ENCODE data around the gene PEAK1. TPM values are rescaled to one million over a fixed set of nuclear protein-coding genes. Genes with fewer than 3 reads are reported as not detected.
A peak's percentile ranks its signal among the peaks of the same experiment; 100 is the strongest.

PEAK1 gene
- total and polyA plus RNA-seq, 4 experiments from 2014 or later: 2.2 to 10.1 (median 7.8) TPM; not detected in 1

GRCh38 chr15:77094397-77095030, 325.4 kb downstream of the PEAK1 start:
- ChIA-PET CTCF (ENCODE audit: partially characterized antibody) (no interaction called here), POLR2A (ENCODE audit: partially characterized antibody) (no interaction called here)
- Histone ChIP-seq H3K27ac (ENCODE audit: low read depth, low read length) (no peak overlapping the region), H3K27me3 (ENCODE audit: insufficient read depth, low read length) (no peaks in the 10 kb centered on the region), H3K36me3 (ENCODE audit: insufficient read depth, low read length) (no peaks in the 10 kb centered on the region), H3K9me3 (ENCODE audit: control insufficient read depth in 1 of 2, low read length in 2 of 2) (no peaks in the 10 kb centered on the region), H3K4me3 (ENCODE audit: low read length in 2 of 2) (no peak overlapping the region), H3K4me1 (ENCODE audit: insufficient read depth, low read length) (no peaks in the 10 kb centered on the region)
- H3K27me3 Mint-ChIP-seq: peaks cover 0 to 2% of the 10 kb centered on the region in 2 donors
- no peak for DNase-seq
- no peak overlapping the region for H3K4me3 Mint-ChIP-seq
- H3K4me1 Mint-ChIP-seq: no peaks in the 10 kb centered on the region
- no peaks in the 10 kb centered on the region for H3K36me3 Mint-ChIP-seq
- intact Hi-C loops (cut with micrococcal nuclease): no loop called here
- no peaks in the 10 kb centered on the region for H3K9me3 Mint-ChIP-seq
- peak overlapping the region in 1 of 7 donors; percentile 68 for H3K27ac Mint-ChIP-seq

GRCh38 chr15:77093436-77093835, 326.5 kb downstream of the PEAK1 start:
- intact Hi-C loops (cut with micrococcal nuclease): no loop called here
- no peak for DNase-seq
- ChIA-PET POLR2A (ENCODE audit: partially characterized antibody) (no interaction called here), CTCF (ENCODE audit: partially characterized antibody) (interaction anchor here (0.6 kb wide), 1 partner anchor 18 kb away, joined by 3 read pairs; no protein-coding TSS in a partner anchor)
- H3K9me3 ChIP-seq (ENCODE audit: control insufficient read depth in 1 of 2, low read length in 2 of 2): no peaks in the 10 kb centered on the region
- Mint-ChIP-seq H3K27ac (no peak overlapping the region), H3K9me3 (no peaks in the 10 kb centered on the region), H3K36me3 (no peaks in the 10 kb centered on the region), H3K4me3 (no peak overlapping the region), H3K27me3 (peaks cover 0 to 2% of the 10 kb centered on the region in 2 donors), H3K4me1 (no peaks in the 10 kb centered on the region)
- H3K27me3 ChIP-seq (ENCODE audit: insufficient read depth, low read length): no peaks in the 10 kb centered on the region
- no peak overlapping the region for H3K4me3 ChIP-seq (ENCODE audit: low read length in 2 of 2)
- H3K36me3 ChIP-seq (ENCODE audit: insufficient read depth, low read length): no peaks in the 10 kb centered on the region
- H3K4me1 ChIP-seq (ENCODE audit: insufficient read depth, low read length): no peaks in the 10 kb centered on the region
- no peak overlapping the region for H3K27ac ChIP-seq (ENCODE audit: low read depth, low read length)

GRCh38 chr15:77091097-77091496, 328.8 kb downstream of the PEAK1 start:
- ChIA-PET CTCF (ENCODE audit: partially characterized antibody) (no interaction called here), POLR2A (ENCODE audit: partially characterized antibody) (no interaction called here)
- Mint-ChIP-seq H3K9me3 (no peaks in the 10 kb centered on the region), H3K4me3 (no peak overlapping the region), H3K4me1 (no peaks in the 10 kb centered on the region), H3K27me3 (no peaks in the 10 kb centered on the region), H3K27ac (no peak overlapping the region), H3K36me3 (no peaks in the 10 kb centered on the region)
- Histone ChIP-seq H3K27me3 (ENCODE audit: insufficient read depth, low read length) (no peaks in the 10 kb centered on the region), H3K27ac (ENCODE audit: low read depth, low read length) (no peak overlapping the region), H3K9me3 (ENCODE audit: control insufficient read depth in 1 of 2, low read length in 2 of 2) (no peaks in the 10 kb centered on the region), H3K4me3 (ENCODE audit: low read length in 2 of 2) (no peak overlapping the region), H3K36me3 (ENCODE audit: insufficient read depth, low read length) (no peaks in the 10 kb centered on the region), H3K4me1 (ENCODE audit: insufficient read depth, low read length) (no peaks in the 10 kb centered on the region)
- intact Hi-C loops (cut with micrococcal nuclease): no loop called here
- DNase-seq: no peak

GRCh38 chr15:77087213-77087612, 332.7 kb downstream of the PEAK1 start:
- Mint-ChIP-seq H3K27ac (no peak overlapping the region), H3K4me1 (peaks cover 9 to 20% (median 14%) of the 10 kb centered on the region in 4 donors), H3K36me3 (no peaks in the 10 kb centered on the region), H3K4me3 (no peak overlapping the region), H3K27me3 (no peaks in the 10 kb centered on the region), H3K9me3 (no peaks in the 10 kb centered on the region)
- no peaks in the 10 kb centered on the region for H3K9me3 ChIP-seq (ENCODE audit: control insufficient read depth in 1 of 2, low read length in 2 of 2)
- no peaks in the 10 kb centered on the region for H3K27me3 ChIP-seq (ENCODE audit: insufficient read depth, low read length)
- ChIA-PET POLR2A (ENCODE audit: partially characterized antibody) (no interaction called here), CTCF (ENCODE audit: partially characterized antibody) (interaction anchor here (1.3 kb wide), 1 partner anchor 64 kb away, joined by 3 read pairs; no protein-coding TSS in a partner anchor)
- intact Hi-C loops (cut with micrococcal nuclease): no loop called here
- H3K4me3 ChIP-seq (ENCODE audit: low read length in 2 of 2): no peak overlapping the region
- H3K4me1 ChIP-seq (ENCODE audit: insufficient read depth, low read length): peaks cover 12% of the 10 kb centered on the region
- H3K27ac ChIP-seq (ENCODE audit: low read depth, low read length): no peak overlapping the region
- no peak for DNase-seq
- H3K36me3 ChIP-seq (ENCODE audit: insufficient read depth, low read length): no peaks in the 10 kb centered on the region

- ChIA-PET CTCF (ENCODE audit: partially characterized antibody) (no interaction called here), POLR2A (ENCODE audit: partially characterized antibody) (no interaction called here)
- H3K27me3 Mint-ChIP-seq: no peaks in the 10 kb centered on the region
- Histone ChIP-seq H3K4me1 (ENCODE audit: insufficient read depth, low read length) (peaks cover 12% of the 10 kb centered on the region), H3K4me3 (ENCODE audit: low read length in 2 of 2) (no peak overlapping the region), H3K27me3 (ENCODE audit: insufficient read depth, low read length) (no peaks in the 10 kb centered on the region), H3K27ac (ENCODE audit: low read depth, low read length) (no peak overlapping the region), H3K36me3 (ENCODE audit: insufficient read depth, low read length) (no peaks in the 10 kb centered on the region), H3K9me3 (ENCODE audit: control insufficient read depth in 1 of 2, low read length in 2 of 2) (no peaks in the 10 kb centered on the region)
- H3K4me1 Mint-ChIP-seq: peaks cover 9 to 20% (median 14%) of the 10 kb centered on the region in 4 donors
- no peaks in the 10 kb centered on the region for H3K9me3 Mint-ChIP-seq
- no peak overlapping the region for H3K27ac Mint-ChIP-seq
- DNase-seq: no peak
- H3K4me3 Mint-ChIP-seq: no peak overlapping the region
- H3K36me3 Mint-ChIP-seq: no peaks in the 10 kb centered on the region
- intact Hi-C loops (cut with micrococcal nuclease): no loop called here
Observed at GRCh38 chr15:77085297-77085696, 334.6 kb downstream of the PEAK1 start.

GRCh38 chr15:77084436-77084835, 335.5 kb downstream of the PEAK1 start:
- DNase-seq: no peak
- Histone ChIP-seq H3K4me3 (ENCODE audit: low read length in 2 of 2) (no peak overlapping the region), H3K27me3 (ENCODE audit: insufficient read depth, low read length) (no peaks in the 10 kb centered on the region), H3K4me1 (ENCODE audit: insufficient read depth, low read length) (peaks cover 12% of the 10 kb centered on the region), H3K36me3 (ENCODE audit: insufficient read depth, low read length) (no peaks in the 10 kb centered on the region), H3K27ac (ENCODE audit: low read depth, low read length) (no peak overlapping the region), H3K9me3 (ENCODE audit: control insufficient read depth in 1 of 2, low read length in 2 of 2) (no peaks in the 10 kb centered on the region)
- no peak overlapping the region for H3K27ac Mint-ChIP-seq
- intact Hi-C loops (cut with micrococcal nuclease): no loop called here
- H3K4me1 Mint-ChIP-seq: peaks cover 9 to 20% (median 14%) of the 10 kb centered on the region in 4 donors
- H3K4me3 Mint-ChIP-seq: peak overlapping the region in 1 of 8 donors; percentile 69
- CTCF ChIA-PET (ENCODE audit: partially characterized antibody): no interaction called here
- no peaks in the 10 kb centered on the region for H3K9me3 Mint-ChIP-seq
- no peaks in the 10 kb centered on the region for H3K27me3 Mint-ChIP-seq
- POLR2A ChIA-PET (ENCODE audit: partially characterized antibody): no interaction called here
- no peaks in the 10 kb centered on the region for H3K36me3 Mint-ChIP-seq

GRCh38 chr15:77083381-77084160, 336.3 kb downstream of the PEAK1 start:
- H3K27ac ChIP-seq (ENCODE audit: low read depth, low read length): no peak overlapping the region
- H3K27ac Mint-ChIP-seq: peak overlapping the region in 6 of 7 donors; percentile 21 to 87 (median 62)
- H3K36me3 Mint-ChIP-seq: no peaks in the 10 kb centered on the region
- no peaks in the 10 kb centered on the region for H3K27me3 ChIP-seq (ENCODE audit: insufficient read depth, low read length)
- POLR2A ChIA-PET (ENCODE audit: partially characterized antibody): no interaction called here
- intact Hi-C loops (cut with micrococcal nuclease): no loop called here
- peak overlapping the region in 1 of 2 donors; percentile 8 for H3K4me3 ChIP-seq (ENCODE audit: low read length in 2 of 2)
- no peaks in the 10 kb centered on the region for H3K9me3 Mint-ChIP-seq
- H3K27me3 Mint-ChIP-seq: no peaks in the 10 kb centered on the region
- no peaks in the 10 kb centered on the region for H3K9me3 ChIP-seq (ENCODE audit: control insufficient read depth in 1 of 2, low read length in 2 of 2)
- peak; percentile 49 to 78 (median 59) for DNase-seq
- H3K4me1 ChIP-seq (ENCODE audit: insufficient read depth, low read length): peaks cover 12% of the 10 kb centered on the region
- peak overlapping the region; percentile 69 to 87 (median 77) for H3K4me3 Mint-ChIP-seq
- CTCF ChIA-PET (ENCODE audit: partially characterized antibody): no interaction called here
- no peaks in the 10 kb centered on the region for H3K36me3 ChIP-seq (ENCODE audit: insufficient read depth, low read length)
- peaks cover 9 to 20% (median 14%) of the 10 kb centered on the region in 4 donors for H3K4me1 Mint-ChIP-seq

All from CD4-positive, alpha-beta memory T cell (primary cell).